Activated T-cell treated with anti-CD3 and anti-CD28 coated beads for 4 hours (primary cell): ENCODE measurements around the gene PWWP2B.

ENCODE experiments used
- DNase-seq: peaks from one replicate; pipeline ENCODE4 v3.0.0-alpha.2; 2020

Gene PWWP2B

GRCh38 chr10:132461683-132462231 is 64.8 kb downstream of the PWWP2B start:
- DNase-seq = no peak

GRCh38 chr10:132462463-132463332 is 65.7 kb downstream of the PWWP2B start:
- DNase-seq = no peak

- DNase-seq = no peak
Measured at GRCh38 chr10:132463333-132464255, 66.6 kb downstream of the PWWP2B start.

- no peak for DNase-seq
Measured at GRCh38 chr10:132464256-132465192, 67.5 kb downstream of the PWWP2B start.

GRCh38 chr10:132465193-132465888 is 68.3 kb downstream of the PWWP2B start:
- DNase-seq = no peak

- no peak for DNase-seq
Measured at GRCh38 chr10:132465889-132466519, 69.0 kb downstream of the PWWP2B start.

- no peak for DNase-seq
Measured at GRCh38 chr10:132466520-132467463, 69.8 kb downstream of the PWWP2B start.
